ACC112 (cell line): ENCODE data around the gene AQP10.

Experiments
- H2AFZ ChIP-seq: fragments of 200-600 bp; sonication (generic); one replicate; pipeline ENCODE4 v1.6.0; 2017; ENCODE audit warnings: antibody characterized with exemption, low read length; ENCODE audit not compliant: unreplicated experiment
- H3K27ac ChIP-seq: fragments of 200-600 bp; sonication (generic); 2 replicates; pipeline ENCODE4 v1.5.1; 2014; ENCODE audit warnings: low read depth, mild to moderate bottlenecking, antibody characterized with exemption, low read length, moderate library complexity
- H3K27me3 ChIP-seq: fragments of 200-600 bp; sonication (generic); 2 replicates; pipeline ENCODE4 v1.6.1; 2014; ENCODE audit warnings: mild to moderate bottlenecking, antibody characterized with exemption, low read length, moderate library complexity, mixed read lengths; ENCODE audit not compliant: insufficient read depth
- H3K36me3 ChIP-seq: fragments of 200-600 bp; sonication (generic); 2 replicates; pipeline ENCODE4 v1.6.1; 2016; ENCODE audit warnings: mild to moderate bottlenecking, antibody characterized with exemption, low read length, moderate library complexity, mixed read lengths; ENCODE audit not compliant: insufficient read depth
- H3K4me1 ChIP-seq: fragments of 200-600 bp; sonication (generic); one replicate; pipeline ENCODE4 v1.6.1; 2016; ENCODE audit warnings: low read length, mixed read lengths; ENCODE audit not compliant: insufficient read depth, unreplicated experiment, control insufficient read depth
- H3K4me3 ChIP-seq: fragments of 200-600 bp; sonication (generic); 2 replicates; pipeline ENCODE4 v1.5.1; 2014; ENCODE audit warnings: mild to moderate bottlenecking, low read depth, low read length
- H3K79me2 ChIP-seq: fragments of 200-600 bp; sonication (generic); one replicate; pipeline ENCODE4 v1.6.0; 2016; ENCODE audit warnings: low read length; ENCODE audit not compliant: control insufficient read depth, unreplicated experiment, insufficient read depth

The AQP10 gene

GRCh38 chr1:154324669-154325582 is 4.0 kb downstream of the AQP10 start, which contains the start of gene ATP8B2:
Gene ATP8B2 (plus strand): TSS chr1:154325525. CDS start chr1:154328142, 2,617 bp downstream.
- H3K27ac ChIP-seq, result peak within 1 kb of the TSS; percentile 96
- peaks cover 22% of the 10 kb centered on the region for H3K79me2 ChIP-seq
- H3K4me1 ChIP-seq, result peaks cover 26% of the 10 kb centered on the region
- H2AFZ ChIP-seq, result peak within 1 kb of the TSS; percentile 98
- peak within 1 kb of the TSS; percentile 92 for H3K4me3 ChIP-seq
- H3K27me3 ChIP-seq, result peaks cover 9% of the 10 kb centered on the region
- no peaks in the 10 kb centered on the region for H3K36me3 ChIP-seq

GRCh38 chr1:154325583-154326545 is 5.0 kb downstream of the AQP10 start:
- H3K4me1 ChIP-seq, result peaks cover 26% of the 10 kb centered on the region
- no peaks in the 10 kb centered on the region; the same call in 1 of the 2 replicates for H3K36me3 ChIP-seq
- H3K27me3 ChIP-seq, result peaks cover 9% of the 10 kb centered on the region
- peak overlapping the region; percentile 92 for H3K4me3 ChIP-seq
- H2AFZ ChIP-seq, result peak overlapping the region; percentile 76
- H3K79me2 ChIP-seq, result peaks cover 23% of the 10 kb centered on the region
- H3K27ac ChIP-seq, result peak overlapping the region; percentile 96

- H3K4me1 ChIP-seq, result peaks cover 26% of the 10 kb centered on the region
- peak overlapping the region; percentile 92 for H3K4me3 ChIP-seq
- peak overlapping the region; percentile 96 for H3K27ac ChIP-seq
- peaks cover 9% of the 10 kb centered on the region for H3K27me3 ChIP-seq
- peaks cover 9% of the 10 kb centered on the region for H3K36me3 ChIP-seq
- H3K79me2 ChIP-seq, result peaks cover 23% of the 10 kb centered on the region
- no peak overlapping the region for H2AFZ ChIP-seq
These were observed 5.9 kb downstream of the AQP10 start for GRCh38 chr1:154326546-154327465.

- Histone ChIP-seq H3K4me1 (peaks cover 26% of the 10 kb centered on the region), H3K79me2 (peaks cover 23% of the 10 kb centered on the region), H3K27me3 (peaks cover 6% of the 10 kb centered on the region), H3K27ac (peak overlapping the region; percentile 96; the same call in 1 of the 2 replicates), H3K4me3 (peak overlapping the region; percentile 67), H3K36me3 (peaks cover 16% of the 10 kb centered on the region), H2AFZ (no peak overlapping the region)
These were observed 6.8 kb downstream of the AQP10 start for GRCh38 chr1:154327466-154328317.

- Histone ChIP-seq H3K27ac (peak overlapping the region; percentile 10; the same call in 1 of the 2 replicates), H3K4me3 (peak overlapping the region; percentile 67)
These were observed 7.6 kb downstream of the AQP10 start for GRCh38 chr1:154328318-154329151.

GRCh38 chr1:154329152-154329521 is 8.2 kb downstream of the AQP10 start:
- Histone ChIP-seq H3K27me3 (no peaks in the 10 kb centered on the region), H2AFZ (no peak overlapping the region), H3K4me1 (peaks cover 29% of the 10 kb centered on the region)

More at GRCh38 chr1:154328318-154329151, 7.6 kb downstream of the AQP10 start:
- H3K79me2 ChIP-seq, result peaks cover 23% of the 10 kb centered on the region
- H3K27me3 ChIP-seq, result no peaks in the 10 kb centered on the region
- H3K4me1 ChIP-seq, result peaks cover 26% of the 10 kb centered on the region
- peaks cover 18% of the 10 kb centered on the region for H3K36me3 ChIP-seq
- no peak overlapping the region for H2AFZ ChIP-seq

GRCh38 chr1:154329551-154330131 is 8.7 kb downstream of the AQP10 start:
- Histone ChIP-seq H2AFZ (no peak overlapping the region), H3K79me2 (peaks cover 23% of the 10 kb centered on the region), H3K36me3 (peaks cover 18% of the 10 kb centered on the region), H3K4me3 (no peak overlapping the region; the same call in 1 of the 2 replicates), H3K4me1 (peaks cover 34% of the 10 kb centered on the region), H3K27me3 (no peaks in the 10 kb centered on the region), H3K27ac (no peak overlapping the region)

More at GRCh38 chr1:154329152-154329521, 8.2 kb downstream of the AQP10 start:
- H3K36me3 ChIP-seq, result peaks cover 18% of the 10 kb centered on the region
- H3K79me2 ChIP-seq, result peaks cover 23% of the 10 kb centered on the region
- no peak overlapping the region for H3K27ac ChIP-seq
- H3K4me3 ChIP-seq, result peak overlapping the region; percentile 67

GRCh38 chr1:154330669-154331068 is 9.8 kb downstream of the AQP10 start:
- H3K4me1 ChIP-seq, result peaks cover 38% of the 10 kb centered on the region
- no peak overlapping the region for H3K4me3 ChIP-seq
- peaks cover 21% of the 10 kb centered on the region for H3K79me2 ChIP-seq
- no peak overlapping the region for H2AFZ ChIP-seq
- no peaks in the 10 kb centered on the region for H3K27me3 ChIP-seq
- no peak overlapping the region for H3K27ac ChIP-seq
- H3K36me3 ChIP-seq, result peaks cover 18% of the 10 kb centered on the region
